ENCODE results near the gene TMA7.

- TF ChIP-seq GATA2 (IDR thresholded peaks at IDR 0.05; ENCODE audit: low read depth, low read length) (no peak), GATA3 (IDR thresholded peaks at IDR 0.05; ENCODE audit: low read depth, low read length) (no peak)
These were observed 25.7 kb downstream of the TMA7 start for GRCh38 chr3:48465531-48466378.
